Panc1 (cell line): Measurements from ENCODE around the gene CCDC60.

Experiments used
- CTCF ChIP-seq: fragments of 450-650 bp; IDR thresholded peaks from 2 replicates; pipeline ENCODE4 v1.5.1; 2017; ENCODE audit warnings: mild to moderate bottlenecking
- POLR2AphosphoS5 ChIP-seq: IDR thresholded peaks from 2 replicates; pipeline ENCODE4 v1.6.1; 2012; ENCODE audit warnings: mild to moderate bottlenecking, low read depth, low read length, moderate library complexity
- SIN3A ChIP-seq: IDR thresholded peaks from 2 replicates; pipeline ENCODE4 v1.6.1; 2012; ENCODE audit warnings: low read depth, mild to moderate bottlenecking, low read length, moderate library complexity, borderline replicate concordance; ENCODE audit not compliant: insufficient read depth

GRCh38 chr12:119369907-119370546, 35.5 kb downstream of the CCDC60 start:
- TF ChIP-seq CTCF = no peak
- TF ChIP-seq POLR2AphosphoS5 = no peak
- no peak for TF ChIP-seq SIN3A
